Hepatocyte (in vitro differentiated cells): ENCODE measurements around the gene TRIM69.

Source experiments
- CTCF ChIP-seq: fragments of 200-600 bp; sonication (generic); IDR thresholded peaks from 2 replicates; pipeline ENCODE4 v1.5.1; 2016; ENCODE audit warnings: antibody characterized with exemption, mild to moderate bottlenecking; ENCODE audit not compliant: poor library complexity
- EZH2phosphoT487 ChIP-seq: fragments of 200-600 bp; sonication (generic); IDR thresholded peaks from one replicate; pipeline ENCODE4 v1.6.1; 2018; ENCODE audit warnings: antibody characterized with exemption, mild to moderate bottlenecking, low read depth, moderate library complexity; ENCODE audit not compliant: unreplicated experiment, severe bottlenecking

GRCh38 chr15:44726568-44727484 is 9.5 kb upstream of the TRIM69 start:
- no peak for TF ChIP-seq CTCF
- TF ChIP-seq EZH2phosphoT487 = no peak
